ENCODE data around the gene MSN.

Gene MSN

DNA sequence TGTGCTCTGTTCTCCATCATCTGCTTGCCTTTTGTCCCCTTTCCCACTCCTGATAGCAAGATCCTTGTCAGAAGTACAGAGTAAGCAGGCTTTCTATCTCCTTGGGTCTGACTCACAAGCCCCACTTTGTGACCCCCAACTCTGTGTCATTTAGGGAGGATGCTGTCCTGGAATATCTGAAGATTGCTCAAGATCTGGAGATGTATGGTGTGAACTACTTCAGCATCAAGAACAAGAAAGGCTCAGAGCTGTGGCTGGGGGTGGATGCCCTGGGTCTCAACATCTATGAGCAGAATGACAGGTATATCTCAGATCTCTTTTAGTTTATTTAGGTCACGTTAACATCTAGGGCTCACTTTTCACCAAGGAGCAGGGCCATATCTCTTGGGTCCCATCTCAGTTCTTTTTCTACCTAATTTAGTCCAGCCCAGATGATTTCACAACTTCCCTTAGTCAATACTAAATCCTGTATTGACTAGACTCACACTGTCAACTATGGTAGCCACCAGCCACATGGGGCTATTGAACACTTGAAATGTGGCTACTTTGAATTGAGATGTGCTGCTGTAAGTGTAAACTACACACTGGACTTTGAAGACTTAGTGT, 64.3 kb downstream of the MSN start:
- no peak overlapping the region for H3K4me3 ChIP-seq (ENCODE audit: control insufficient read depth, low read depth, low read length)
- DNase-seq (ENCODE audit: low read depth): no peak
- TF ChIP-seq, protein P1, sequence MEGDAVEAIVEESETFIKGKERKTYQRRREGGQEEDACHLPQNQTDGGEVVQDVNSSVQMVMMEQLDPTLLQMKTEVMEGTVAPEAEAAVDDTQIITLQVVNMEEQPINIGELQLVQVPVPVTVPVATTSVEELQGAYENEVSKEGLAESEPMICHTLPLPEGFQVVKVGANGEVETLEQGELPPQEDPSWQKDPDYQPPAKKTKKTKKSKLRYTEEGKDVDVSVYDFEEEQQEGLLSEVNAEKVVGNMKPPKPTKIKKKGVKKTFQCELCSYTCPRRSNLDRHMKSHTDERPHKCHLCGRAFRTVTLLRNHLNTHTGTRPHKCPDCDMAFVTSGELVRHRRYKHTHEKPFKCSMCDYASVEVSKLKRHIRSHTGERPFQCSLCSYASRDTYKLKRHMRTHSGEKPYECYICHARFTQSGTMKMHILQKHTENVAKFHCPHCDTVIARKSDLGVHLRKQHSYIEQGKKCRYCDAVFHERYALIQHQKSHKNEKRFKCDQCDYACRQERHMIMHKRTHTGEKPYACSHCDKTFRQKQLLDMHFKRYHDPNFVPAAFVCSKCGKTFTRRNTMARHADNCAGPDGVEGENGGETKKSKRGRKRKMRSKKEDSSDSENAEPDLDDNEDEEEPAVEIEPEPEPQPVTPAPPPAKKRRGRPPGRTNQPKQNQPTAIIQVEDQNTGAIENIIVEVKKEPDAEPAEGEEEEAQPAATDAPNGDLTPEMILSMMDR (conservative IDR thresholded peaks at IDR 0.05; ENCODE audit: control insufficient read depth, insufficient read depth, low read depth, low read length): no peak

DNA sequence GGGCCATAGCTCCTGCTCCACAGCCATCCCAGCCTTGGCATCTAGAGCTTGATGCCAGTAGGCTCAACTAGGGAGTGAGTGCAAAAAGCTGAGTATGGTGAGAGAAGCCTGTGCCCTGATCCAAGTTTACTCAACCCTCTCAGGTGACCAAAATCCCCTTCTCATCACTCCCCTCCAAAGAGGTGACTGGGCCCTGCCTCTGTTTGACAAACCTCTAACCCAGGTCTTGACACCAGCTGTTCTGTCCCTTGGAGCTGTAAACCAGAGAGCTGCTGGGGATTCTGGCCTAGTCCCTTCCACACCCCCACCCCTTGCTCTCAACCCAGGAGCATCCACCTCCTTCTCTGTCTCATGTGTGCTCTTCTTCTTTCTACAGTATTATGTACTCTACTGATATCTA, 73.5 kb downstream of the MSN start:
- H3K4me3 ChIP-seq (ENCODE audit: control insufficient read depth, low read depth, low read length): no peak overlapping the region
- DNase-seq (ENCODE audit: low read depth): no peak
- TF ChIP-seq, protein P1 (conservative IDR thresholded peaks at IDR 0.05; ENCODE audit: control insufficient read depth, insufficient read depth, low read depth, low read length): no peak

DNA sequence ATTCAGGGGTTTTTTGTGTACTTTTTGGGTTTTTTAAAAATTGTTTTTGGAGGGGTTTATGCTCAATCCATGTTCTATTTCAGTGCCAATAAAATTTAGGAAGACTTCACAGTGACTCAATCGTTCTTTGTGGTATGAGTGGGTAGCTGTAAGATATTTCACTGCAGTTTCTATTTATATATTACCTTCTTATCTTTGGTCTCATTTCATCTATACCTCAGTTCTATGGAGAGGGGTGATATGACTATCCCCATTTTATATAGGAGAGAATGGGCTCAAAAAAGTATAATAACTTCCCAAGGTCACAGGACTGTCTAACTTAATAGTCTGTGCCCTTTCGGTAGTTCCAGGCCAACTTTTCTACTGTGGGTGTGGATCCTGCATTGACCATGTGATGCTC, 74.4 kb downstream of the MSN start:
- TF ChIP-seq, protein P1 (conservative IDR thresholded peaks at IDR 0.05; ENCODE audit: control insufficient read depth, insufficient read depth, low read depth, low read length): no peak
- H3K4me3 ChIP-seq (ENCODE audit: control insufficient read depth, low read depth, low read length): no peak overlapping the region
- DNase-seq (ENCODE audit: low read depth): no peak

DNA sequence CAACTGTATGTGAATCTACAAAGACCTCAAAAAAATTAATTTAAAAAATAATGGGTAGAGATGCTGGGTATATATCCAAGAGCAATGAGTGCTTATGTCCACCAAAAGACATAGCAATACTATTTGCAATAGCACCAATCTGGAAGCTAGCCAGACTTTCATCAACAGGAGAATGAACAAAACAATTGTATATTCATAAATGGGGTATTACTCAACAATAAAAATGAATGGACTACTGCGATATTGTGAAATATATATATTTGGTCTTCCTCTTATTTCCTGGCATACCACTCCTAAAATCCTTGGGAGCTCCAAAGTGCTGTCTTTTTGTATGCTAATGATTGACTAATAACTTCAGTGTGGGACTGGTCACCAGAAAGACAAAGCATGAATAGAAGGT, 77.5 kb downstream of the MSN start:
- H3K4me3 ChIP-seq (ENCODE audit: control insufficient read depth, low read depth, low read length): no peak overlapping the region
- TF ChIP-seq, protein P1 (conservative IDR thresholded peaks at IDR 0.05; ENCODE audit: control insufficient read depth, insufficient read depth, low read depth, low read length): no peak
- peak; percentile 35 for DNase-seq (ENCODE audit: low read depth)

DNA sequence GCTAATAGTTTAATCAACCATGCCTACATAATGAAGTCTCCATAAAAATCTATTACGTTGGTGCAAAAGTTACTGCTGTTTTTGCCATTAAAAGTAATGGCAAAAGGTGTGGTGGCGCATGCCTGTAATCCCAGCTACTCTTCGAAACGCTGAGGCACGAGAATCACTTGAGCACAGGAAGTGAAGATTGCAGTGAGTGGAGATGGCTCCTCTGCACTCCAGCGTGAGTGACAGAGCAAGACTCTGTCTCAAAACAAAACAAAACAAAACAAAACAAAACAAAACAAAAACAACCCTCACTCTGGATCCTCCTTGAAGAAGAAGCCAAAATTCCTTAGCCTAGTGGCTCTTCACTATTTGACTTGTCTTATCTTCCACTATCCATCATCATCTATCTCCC, 78.0 kb downstream of the MSN start:
- DNase-seq (ENCODE audit: low read depth): no peak
- TF ChIP-seq, protein P1 (conservative IDR thresholded peaks at IDR 0.05; ENCODE audit: control insufficient read depth, insufficient read depth, low read depth, low read length): no peak
- no peak overlapping the region for H3K4me3 ChIP-seq (ENCODE audit: control insufficient read depth, low read depth, low read length)

DNA sequence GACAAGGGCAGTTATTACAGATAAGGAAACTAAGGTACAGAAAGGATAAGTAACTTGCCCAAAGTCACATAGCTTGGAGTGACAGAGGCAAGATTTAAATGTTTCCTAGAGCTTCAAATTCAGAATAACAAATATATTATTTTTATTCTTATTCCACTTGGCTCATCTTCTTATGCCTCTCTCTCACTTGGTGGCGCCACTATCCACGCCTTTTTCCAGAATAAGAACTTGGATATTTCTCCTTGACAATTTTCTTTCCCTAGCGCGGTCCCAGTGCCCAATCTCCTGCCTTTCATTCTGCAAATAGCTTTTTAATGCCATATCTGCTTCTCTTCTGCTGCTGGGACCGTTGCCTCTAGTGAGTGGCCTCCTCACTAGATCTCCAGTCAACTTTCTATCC, 78.5 kb downstream of the MSN start:
- TF ChIP-seq, protein P1 (conservative IDR thresholded peaks at IDR 0.05; ENCODE audit: control insufficient read depth, insufficient read depth, low read depth, low read length): no peak
- no peak for DNase-seq (ENCODE audit: low read depth)
- H3K4me3 ChIP-seq (ENCODE audit: control insufficient read depth, low read depth, low read length): no peak overlapping the region
